Erythroblast (primary cell): ENCODE measurements around the gene ERN2.
A peak's percentile ranks its signal among the peaks of the same experiment; 100 is the strongest.

Experiments
- DNase-seq, 2 experiments: peaks; one replicate each; lab custom pipeline; 2025; lab: John Stamatoyannopoulos, UW
- GATA1 ChIP-seq: IDR thresholded peaks from 2 replicates; pipeline ENCODE4 v1.6.1; 2011; ENCODE audit warnings: low read depth, mild to moderate bottlenecking, control low read depth, low read length, moderate library complexity
- POLR2A ChIP-seq: IDR thresholded peaks from 2 replicates; pipeline ENCODE4 v1.6.1; 2011; ENCODE audit warnings: mild to moderate bottlenecking, low read length

The ERN2 gene

GRCh38 chr16:23667355-23667659, 45.7 kb downstream of the ERN2 start:
- DNase-seq, result peak; percentile 42 to 78
- TF ChIP-seq GATA1 (no peak), POLR2A (no peak)

DNA sequence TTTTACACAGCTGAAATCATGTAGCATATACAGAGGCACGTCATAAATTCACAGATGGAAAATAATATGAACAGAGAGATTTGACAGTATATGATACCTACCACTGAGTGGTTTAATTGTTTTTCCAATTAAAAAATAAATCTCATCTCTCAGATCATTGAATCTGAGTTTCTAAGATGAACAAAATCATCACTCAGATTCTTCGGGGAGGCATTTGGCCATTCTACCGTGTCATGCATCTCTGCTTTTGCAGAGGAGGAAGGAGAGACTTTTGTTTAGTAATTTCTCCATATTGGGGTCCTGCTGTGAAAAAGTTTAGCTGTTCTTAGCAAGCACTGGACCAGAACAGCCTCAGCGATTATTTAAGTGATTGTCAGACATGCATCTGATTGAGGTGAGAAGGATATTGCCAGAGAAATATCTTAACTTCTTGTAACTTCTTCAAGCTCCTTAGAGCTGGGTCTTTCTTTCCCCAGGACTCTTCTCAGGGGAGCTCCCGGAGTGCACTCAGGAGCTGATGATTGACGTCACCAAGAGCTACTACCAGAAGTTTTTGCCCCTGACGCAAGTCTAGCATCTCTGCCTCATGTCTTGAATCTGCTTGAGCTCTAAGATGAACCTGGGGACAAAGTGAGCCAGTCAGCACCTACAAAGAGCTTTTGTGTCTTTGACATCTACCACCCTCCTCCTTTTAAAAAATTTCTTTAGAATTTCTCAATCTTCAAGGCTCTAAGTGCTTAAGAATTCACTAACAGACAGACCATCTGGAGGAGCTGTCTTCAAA, 46.3 kb downstream of the ERN2 start:
- DNase-seq, result no peak
- TF ChIP-seq POLR2A (no peak), GATA1 (no peak)

GRCh38 chr16:23663918-23664317, 49.1 kb downstream of the ERN2 start:
- no peak for TF ChIP-seq POLR2A

GRCh38 chr16:23651943-23652468, 61.0 kb downstream of the ERN2 start:
- DNase-seq, result no peak
- TF ChIP-seq POLR2A, result no peak
- no peak for TF ChIP-seq GATA1

More at GRCh38 chr16:23663918-23664317, 49.1 kb downstream of the ERN2 start:
- DNase-seq, result no peak

GRCh38 chr16:23650674-23651416, 62.2 kb downstream of the ERN2 start:
- TF ChIP-seq GATA1, result no peak

DNA sequence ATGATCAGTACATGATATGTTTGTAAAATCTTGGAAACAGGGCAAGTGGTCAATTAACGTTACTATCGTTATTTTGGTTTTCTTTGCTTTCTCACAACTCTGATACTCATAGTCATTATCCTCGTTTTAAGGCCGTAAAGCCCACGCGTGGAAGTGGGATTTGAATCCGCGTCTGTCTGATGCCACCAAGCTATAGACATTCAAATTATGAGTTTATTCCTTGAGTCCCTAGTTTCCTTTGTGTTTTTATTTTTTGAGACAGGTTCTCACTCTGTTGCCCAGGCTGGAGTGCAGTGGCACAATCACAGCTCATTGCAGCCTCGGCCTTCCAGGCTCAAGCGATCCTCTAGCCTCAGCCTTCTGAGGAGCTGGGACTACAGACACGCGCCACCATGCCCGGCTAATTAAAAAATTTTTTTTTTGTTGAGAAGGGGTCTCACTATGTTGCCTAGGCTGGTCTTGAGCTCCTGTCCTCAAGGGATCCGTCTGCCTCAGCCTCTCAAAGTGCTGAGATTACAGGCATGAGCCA, 70.7 kb downstream of the ERN2 start:
- DNase-seq, result no peak
- TF ChIP-seq GATA1 (no peak), POLR2A (no peak)

More at GRCh38 chr16:23650674-23651416, 62.2 kb downstream of the ERN2 start:
- no peak for DNase-seq

DNA sequence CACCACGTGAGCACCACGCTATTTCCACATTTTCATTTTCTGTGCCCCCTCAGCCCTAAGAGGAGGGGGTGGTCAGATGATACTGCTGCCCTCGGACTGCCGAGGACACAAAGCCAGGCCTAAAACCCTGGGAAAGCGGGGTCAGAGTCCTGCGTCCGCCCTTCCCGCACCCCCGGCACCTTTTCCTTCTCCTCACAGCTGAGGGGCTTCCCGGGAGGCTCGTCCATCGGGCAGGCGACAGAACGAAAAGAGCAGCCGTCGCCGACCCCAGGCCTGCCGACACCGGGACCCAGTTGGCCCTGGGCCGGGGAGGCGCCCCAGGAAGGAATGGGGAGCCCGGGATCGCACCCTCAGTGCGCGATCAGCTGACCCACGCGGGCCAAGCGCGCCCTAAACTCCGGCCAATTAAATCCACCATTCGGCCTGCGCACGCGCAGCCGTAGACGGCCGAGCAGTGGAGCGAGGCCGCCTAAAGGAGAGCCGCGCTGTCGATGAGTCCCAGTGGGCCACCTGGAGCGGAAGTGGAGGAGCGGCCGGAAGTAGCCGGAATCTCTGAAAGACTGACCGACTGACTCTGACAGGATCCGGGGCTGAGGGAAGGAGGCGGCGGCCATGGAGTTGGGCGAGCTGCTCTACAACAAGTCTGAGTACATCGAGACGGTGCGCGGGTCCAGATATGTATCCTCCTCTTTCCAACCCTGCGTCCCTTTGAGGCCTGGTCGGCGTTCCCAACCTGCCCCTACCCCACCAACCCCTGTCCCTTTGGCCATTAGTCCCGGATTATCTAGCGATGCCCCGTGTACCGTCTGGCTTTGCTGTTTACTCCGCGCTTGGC, 71.9 kb downstream of the ERN2 start, which contains the start of the genes DCTN5 and PALB2:
TSS of gene DCTN5 (plus strand) at position 536 of the 835 bp plus-strand sequence. CDS start at position 613, 77 bp downstream.
TSS of gene PALB2 (minus strand) at position 380 of the 835 bp plus-strand sequence. CDS start at position 227, 153 bp downstream.
- DNase-seq, result peak; percentile 95
- TF ChIP-seq POLR2A (peak; percentile 81), GATA1 (no peak)

GRCh38 chr16:23640615-23640930, 72.4 kb downstream of the ERN2 start:
- no peak for TF ChIP-seq POLR2A
- TF ChIP-seq GATA1, result no peak

More at GRCh38 chr16:23640615-23640930, 72.4 kb downstream of the ERN2 start:
- peak in 1 of 2 experiments; percentile 61 for DNase-seq
